HG03045 (cell line): ENCODE results near the gene TGFB2.

Experiments
- ATAC-seq: cut with Tn5 transposase; IDR thresholded peaks from one replicate; pipeline ENCODE4 v1.9.1; 2021; ENCODE audit warnings: mild to moderate bottlenecking, moderate library complexity; ENCODE audit not compliant: unreplicated experiment

Gene TGFB2

DNA sequence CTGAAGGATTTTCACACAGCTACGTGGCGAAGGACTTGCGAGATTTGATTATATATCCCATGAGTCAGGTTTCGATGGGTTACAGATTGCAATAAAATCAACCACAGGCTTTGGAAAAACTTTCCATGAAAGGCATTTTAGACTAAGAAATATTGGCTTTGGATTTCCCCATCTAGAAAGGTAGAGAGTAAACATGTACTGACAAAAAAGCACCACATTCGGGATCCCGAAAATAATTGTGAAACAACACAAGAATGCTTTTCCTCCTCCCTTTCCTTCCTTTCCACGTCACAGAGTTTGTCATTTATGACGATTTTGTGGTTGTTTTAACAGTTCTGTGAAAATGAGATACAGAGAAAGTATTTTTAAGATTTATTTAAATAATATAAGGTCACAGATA lies 38.5 kb downstream of the TGFB2 start:
- ATAC-seq: no peak

DNA sequence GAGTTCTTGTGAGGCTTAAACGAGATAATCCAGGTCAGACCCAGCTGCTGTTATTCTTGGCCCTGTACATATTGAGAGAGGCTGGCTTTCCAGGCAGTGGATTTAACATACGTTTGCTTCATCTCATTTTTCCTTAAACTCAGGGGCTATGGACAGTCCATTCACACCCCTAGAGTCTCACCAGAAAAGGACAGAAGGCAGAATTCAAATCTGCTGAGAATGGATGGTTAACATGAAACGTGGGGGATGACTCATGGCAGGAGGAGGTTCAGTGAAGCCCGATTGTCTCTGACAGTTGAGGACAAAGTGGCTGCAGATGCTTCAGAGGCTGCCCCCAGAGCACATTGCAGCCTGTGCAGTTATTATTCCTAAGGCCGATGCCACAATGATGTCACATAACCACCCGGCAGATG lies 39.5 kb downstream of the TGFB2 start:
- ATAC-seq: no peak

DNA sequence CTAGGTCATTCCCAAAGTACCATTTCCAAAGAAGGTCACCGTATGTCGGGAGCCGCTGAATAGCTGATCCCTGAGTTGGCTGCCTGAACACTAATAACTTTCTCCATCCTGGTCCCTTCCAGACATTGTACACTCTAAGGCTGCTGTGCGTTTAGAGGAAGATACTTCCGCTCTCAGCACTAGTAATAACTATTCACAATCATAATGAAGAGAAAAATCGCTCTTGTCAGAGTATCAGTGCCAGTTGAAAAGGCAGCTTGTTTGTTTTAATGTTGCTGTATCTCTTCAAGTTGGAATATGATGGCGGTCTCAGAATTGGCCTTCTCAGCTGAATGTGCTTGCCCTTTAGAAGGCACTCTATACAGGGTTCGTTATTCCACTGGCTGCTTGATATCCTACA lies 43.5 kb downstream of the TGFB2 start:
- ATAC-seq: no peak

DNA sequence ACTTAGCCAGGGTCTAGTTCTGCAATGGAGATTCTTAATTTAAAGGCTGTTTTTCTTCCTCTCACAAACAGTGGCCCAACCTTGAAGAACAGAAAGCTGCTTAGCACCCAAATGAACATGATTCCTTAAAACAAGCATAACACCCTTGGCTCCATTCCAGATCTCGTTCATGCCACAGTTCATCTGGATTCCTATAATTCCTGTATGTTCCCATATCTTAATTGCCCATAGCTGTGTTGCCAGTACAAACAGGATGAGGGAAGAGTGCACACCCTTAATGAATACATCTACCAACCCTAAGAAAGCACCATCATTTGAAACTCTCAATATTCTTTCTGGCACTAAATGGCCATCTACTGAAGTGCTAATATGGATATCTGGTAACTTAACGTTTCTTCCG lies 45.5 kb downstream of the TGFB2 start:
- ATAC-seq: no peak

DNA sequence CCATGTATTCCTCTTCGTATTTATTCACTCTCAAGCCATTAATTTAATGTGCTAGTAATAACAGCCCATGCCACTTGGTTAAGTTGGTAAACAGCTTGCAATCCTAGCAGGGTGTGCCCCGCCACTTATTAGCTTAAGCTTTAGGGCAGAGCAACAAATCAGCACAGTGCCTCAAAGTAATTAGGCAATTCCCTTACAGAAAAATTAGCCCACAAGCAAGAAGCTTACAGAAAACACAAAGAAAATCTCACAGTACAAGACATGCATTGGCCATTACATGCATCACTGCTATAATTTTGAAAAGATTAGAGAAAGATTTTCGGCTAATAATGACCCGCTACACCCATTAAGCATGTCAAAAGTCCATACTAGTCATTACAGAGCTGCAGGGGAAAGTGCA lies 47.6 kb downstream of the TGFB2 start:
- ATAC-seq: no peak

DNA sequence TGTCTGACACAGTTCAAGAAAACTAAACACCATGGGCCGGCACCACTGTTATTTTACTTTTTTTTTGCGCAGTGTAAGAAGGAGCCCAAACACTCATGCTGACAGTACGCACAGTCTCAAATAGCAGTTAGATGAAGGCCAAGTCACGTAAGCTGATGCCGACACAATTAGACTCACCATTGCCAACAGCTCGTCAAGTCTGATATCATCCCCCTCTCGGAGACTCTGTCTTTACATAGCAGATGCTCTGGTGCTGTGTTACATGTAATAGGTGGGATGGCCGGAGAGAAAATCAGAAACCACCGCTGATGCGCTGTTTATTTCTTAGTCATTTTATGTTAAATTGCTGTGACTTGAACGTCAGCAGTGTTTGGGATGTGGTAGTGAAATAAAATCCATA lies 49.3 kb downstream of the TGFB2 start:
- no peak for ATAC-seq

DNA sequence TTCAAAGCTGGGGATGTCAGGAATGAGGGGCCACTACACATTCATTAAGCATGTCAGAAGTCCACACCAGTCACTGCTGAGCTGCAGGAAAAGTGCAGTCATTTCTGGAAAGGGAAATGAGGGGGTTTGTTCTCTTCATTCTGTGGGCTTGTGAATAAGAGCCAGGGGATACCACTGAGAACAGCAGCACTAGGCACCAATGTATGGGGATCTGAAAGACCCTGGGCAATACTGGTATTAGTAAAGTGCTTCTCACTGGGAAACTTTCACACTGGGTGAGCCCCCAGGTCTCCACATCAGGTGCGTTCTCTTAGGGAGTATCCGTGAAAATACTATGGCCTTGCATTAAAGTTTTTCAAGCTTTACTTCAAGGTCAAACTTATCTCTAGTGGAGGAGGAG lies 49.9 kb downstream of the TGFB2 start:
- ATAC-seq: no peak

DNA sequence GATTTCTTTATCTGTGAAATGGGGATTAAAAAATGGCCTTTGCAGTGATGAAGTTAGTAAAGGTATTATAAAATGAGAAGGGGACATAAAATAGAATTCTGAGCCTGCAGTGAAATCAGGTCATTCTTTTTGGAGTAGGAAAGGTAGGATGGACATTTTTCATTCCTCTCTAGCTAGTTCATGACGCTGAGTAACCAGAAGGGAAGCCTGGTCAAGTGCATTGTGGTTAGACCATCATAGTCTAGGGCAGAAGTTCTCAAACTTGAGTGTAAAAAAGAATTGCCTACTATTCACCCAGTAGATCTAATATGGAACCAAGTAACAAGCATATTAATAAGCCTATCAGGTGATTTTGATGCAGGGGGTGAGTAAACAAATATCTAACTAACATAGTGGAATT lies 50.8 kb downstream of the TGFB2 start:
- no peak for ATAC-seq

DNA sequence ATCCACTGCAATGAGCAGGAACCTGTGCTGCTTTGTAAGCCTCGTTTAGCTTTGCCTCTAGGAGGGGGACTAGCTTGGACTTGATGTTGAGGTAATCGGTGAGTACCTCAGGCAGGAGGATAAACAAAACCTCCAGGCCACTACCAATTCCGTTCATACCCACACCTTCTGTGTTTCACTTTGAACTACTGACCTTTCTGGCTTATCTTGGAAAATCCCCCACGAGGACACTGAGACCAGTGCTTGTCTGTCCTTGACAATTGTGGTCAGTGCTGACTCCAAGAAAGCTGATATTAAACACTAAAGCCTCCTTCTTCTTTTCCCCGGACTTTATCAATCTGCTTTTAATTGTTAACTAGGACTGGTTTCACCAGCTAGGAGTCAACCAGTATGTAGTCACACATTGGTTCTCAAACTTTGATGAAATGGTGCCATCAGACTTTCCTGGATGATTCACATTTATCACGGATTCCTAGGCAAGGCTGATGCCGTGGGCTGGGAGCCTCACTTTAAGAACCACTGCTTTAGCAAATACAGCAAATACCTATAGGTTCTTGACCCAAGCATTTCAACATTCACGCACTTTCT lies 52.7 kb downstream of the TGFB2 start:
- no peak for ATAC-seq

DNA sequence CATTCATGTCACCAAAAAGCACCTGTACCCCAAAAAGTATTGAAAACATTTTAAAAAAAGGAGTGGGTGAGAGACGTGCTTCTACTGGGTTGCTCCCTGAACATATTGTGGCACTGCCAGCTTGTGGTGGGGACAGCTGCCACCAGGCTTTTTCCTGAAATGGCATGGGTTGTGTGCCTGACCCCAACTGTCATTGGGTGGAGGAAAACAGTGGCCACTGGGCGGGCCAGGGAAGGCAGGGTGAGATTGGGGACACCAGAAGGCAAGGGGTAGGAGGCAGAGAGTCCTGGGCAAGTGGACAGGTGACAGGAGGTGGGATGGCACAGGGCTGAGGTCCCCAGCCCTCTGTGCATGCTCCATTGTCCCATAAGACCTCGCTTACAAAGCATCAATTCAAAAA lies 55.5 kb downstream of the TGFB2 start:
- no peak for ATAC-seq

DNA sequence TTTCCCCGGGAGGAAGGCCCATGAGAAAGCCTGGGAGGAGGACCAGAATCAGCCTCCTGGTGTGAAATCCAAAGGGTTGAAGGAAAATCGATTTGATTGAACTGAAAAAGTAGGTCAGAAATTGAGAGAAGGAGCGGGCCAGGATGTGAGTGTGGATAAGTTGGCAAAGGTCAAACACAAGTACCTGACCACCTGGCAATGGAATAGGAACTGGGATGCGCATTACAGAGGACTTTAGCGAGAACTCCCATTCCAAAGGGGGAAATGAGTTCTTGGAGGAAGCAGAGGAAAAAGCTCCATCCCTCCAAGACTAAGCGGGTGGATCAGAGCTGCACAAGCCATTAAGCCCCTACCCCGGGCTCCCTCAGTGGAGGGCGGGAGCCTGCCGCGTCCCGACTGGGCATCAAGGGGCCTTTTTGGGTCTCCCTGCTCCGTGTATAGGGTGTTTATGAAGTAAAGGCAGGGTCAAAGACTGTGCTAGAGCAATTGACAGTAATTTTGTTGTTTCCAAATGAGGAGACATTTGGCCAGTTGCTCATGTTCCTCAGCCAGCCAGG lies 56.4 kb downstream of the TGFB2 start:
- ATAC-seq: no peak

DNA sequence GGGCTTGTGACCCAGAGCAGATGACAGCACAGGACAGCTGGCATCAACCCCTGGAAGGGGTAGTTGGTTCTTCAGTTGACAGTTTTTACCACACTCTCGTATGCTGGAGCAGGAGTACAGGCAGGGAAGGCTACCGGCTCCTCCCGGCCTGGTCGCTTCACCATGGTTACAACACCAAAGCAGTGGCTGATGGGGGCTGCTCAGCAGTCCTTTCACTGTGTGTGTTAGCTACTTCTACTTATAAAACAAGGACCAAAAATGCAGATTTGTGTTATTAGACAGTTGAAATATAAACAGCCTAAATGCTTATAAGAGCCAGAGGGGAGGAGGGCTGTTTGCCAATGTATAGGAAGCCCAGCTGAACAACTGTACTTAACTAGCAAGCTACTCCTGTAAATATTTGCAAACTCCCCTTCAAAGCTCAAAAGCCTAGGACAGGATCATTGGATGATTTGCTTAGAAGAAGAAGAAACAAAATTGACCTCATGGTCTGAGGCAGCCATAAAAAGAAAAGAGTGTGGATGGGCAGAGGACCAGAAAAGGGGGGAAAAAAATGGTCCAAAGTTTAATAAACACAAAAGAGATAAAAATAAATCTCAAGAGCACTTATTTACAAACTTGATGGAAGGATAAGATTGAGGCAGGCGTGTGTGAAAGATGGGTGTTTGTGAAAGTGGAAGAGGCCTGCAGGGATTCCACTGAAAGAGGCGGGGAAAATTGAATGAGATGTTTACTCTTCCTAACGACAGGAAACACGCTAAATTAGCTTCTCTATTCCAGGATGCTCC lies 57.1 kb downstream of the TGFB2 start:
- ATAC-seq: no peak

DNA sequence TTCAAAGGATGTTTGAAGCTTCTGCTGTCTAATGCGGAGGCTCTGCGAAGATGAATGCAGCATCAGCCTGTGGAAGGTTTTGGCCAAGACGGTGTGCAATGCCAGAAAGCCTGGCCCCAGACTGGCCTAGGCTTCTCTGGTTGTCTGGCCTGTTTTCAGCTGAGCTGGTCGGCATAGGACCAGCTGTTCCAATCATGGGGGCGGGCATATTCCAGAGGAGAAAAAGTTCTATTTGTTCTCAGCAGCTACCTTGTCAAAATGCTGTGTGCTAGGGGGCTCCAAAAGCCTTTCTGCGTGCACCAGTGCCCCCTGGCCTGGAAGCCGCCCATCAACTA lies 57.6 kb downstream of the TGFB2 start:
- ATAC-seq: no peak

DNA sequence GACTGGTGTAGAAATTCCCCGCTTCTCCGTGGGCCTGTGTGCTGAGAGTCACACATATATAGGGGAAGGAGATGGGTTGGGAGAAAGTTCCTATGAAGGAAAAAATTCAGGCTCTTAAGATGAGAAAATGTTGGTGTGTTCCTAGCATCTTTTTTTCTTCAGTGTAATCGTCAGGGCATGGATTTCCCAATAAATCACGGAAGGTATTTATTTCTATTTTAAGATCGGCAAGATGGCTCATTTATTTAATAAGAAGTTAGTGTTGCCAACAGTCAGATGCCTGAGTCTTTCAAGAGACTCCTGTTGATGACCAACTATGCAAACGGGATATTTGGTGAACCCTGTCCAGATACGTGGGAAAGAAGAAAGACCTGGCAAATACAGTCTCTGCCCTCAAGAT lies 58.2 kb downstream of the TGFB2 start:
- no peak for ATAC-seq

DNA sequence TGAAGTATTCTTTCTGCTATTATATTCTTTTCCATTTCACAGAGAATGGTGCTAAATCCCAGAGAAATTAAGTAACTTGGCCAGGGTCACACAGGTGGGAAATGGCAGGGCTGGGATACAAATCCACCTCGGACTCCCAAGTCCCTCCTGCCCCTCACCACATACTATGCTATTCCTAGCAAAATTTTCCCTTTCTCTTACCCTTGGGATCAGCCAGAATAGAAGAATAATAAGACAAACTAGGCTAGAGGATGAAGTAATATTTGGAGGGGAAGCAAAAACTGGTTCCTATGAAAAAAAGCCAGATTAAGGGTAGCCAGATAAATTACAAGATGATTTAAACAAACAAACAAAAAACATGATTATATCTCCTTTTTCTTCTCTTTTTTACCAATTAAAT lies 62.5 kb downstream of the TGFB2 start:
- no peak for ATAC-seq

DNA sequence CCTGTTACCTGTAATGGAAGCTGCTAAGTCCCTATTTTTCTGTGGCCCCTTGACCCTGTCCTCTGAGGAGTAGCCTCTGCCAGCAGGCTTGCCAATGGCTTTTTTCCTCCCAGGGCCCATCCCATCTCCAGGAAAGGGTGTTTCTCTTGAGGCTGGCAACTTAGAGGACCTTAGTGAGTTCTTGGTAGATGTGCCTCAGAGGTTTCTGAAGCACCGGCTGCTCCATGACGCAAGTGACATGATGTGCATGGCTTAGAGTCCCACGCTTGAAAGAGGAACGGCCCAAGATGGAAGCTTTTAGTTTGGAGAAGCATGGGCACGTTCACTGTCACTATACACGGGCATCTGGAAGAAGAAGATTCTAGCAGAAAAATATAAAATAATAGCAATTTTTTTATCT lies 63.0 kb downstream of the TGFB2 start:
- no peak for ATAC-seq

DNA sequence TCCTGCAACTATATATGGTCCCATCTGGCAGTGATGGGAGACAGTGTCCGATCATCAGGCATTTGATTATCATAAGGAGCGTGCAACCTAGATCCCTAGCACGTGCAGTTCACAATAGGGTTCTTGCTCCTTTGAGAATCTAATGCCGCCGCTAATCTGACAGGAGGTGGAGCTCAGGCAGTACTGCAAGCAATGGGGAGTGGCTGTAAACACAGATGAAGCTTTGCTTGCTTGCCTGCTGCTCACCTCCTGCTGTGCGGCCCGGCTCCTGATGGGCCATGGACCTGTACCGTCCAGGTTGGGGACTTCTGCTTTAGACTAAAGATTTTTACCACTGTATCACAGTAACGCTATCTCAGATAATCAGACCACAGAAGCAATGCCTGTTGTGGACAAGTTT lies 63.8 kb downstream of the TGFB2 start:
- ATAC-seq: no peak

DNA sequence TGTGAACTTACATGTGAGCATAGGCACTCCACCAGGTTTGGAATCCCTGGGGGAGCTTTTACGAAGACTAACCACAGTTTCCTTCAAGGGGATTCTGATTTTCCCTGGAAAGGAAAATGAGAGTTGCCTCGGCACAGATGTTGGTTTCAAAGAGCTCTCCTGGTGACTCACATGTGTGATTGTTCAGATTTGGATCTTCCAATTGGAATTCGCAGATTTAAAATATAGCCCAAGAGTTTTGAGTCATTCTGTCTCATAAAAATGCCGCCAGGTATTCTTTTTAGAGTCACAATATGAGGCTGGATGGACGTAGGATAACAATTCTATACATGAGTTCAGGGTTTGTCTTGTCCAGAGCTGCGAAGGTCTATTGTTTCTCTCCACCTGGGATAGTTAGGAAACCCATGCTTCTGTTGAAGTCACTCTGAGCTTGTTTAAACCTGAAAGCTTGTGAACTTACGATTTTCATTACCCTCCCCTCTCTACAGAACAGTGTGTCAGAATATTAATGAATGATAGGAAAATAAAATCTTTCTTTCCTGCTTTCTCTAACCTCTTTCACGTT lies 64.9 kb downstream of the TGFB2 start:
- no peak for ATAC-seq

DNA sequence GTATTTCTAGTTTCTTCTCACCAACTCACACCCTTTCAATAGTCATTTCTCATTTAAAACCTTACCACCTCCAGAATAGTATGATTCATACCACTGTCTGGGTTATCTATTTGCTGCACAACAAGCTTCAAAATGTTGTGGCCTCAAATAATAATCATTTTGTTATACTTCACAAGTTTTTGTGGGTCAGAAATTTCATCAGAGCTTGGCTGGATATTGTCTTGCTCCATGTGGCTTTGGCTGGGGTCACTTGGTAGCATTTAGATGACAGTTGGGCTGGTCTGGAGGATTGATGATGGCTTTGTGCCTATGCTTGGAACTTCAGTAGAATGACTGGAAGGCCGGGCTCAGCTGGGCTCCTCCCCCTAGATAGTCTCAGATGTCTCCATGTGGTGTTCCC lies 66.0 kb downstream of the TGFB2 start:
- no peak for ATAC-seq

DNA sequence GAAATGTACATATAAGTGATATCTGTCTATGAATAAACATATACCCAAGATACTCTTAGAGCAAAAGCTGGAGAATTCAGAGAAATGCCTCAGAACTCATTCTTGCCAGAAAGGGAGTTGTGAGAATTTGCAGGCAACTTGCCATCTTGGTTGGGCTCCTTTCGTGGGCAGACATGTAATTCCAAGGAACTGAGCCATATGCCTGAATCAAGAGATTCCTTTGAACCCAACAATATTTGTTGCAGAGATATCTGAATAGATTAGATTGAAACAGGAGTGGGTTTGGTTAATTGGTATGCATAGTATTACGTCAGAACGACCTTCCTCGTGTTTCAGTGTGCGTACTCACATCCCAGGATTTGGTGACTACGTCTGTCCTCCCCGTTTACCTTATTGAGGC lies 67.0 kb downstream of the TGFB2 start:
- no peak for ATAC-seq

DNA sequence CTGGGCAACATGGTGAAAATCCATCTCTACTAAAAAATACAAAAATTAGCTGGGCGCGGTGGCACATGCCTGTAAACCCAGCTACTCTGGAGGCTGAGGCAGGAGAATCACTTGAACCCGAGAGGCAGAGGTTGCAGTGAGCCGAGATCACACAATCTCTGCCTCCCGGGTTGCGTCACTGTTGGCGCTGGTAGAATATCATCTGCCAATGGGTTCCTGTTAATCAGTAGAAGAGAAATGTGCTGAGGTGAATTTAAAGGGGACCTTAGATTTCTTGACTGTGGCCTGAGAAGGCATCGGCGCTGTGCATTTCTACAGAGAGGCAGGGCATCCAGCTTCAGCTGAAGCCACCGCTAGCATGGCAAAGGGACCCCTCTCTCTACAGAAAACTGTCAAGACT lies 68.0 kb downstream of the TGFB2 start:
- no peak for ATAC-seq

DNA sequence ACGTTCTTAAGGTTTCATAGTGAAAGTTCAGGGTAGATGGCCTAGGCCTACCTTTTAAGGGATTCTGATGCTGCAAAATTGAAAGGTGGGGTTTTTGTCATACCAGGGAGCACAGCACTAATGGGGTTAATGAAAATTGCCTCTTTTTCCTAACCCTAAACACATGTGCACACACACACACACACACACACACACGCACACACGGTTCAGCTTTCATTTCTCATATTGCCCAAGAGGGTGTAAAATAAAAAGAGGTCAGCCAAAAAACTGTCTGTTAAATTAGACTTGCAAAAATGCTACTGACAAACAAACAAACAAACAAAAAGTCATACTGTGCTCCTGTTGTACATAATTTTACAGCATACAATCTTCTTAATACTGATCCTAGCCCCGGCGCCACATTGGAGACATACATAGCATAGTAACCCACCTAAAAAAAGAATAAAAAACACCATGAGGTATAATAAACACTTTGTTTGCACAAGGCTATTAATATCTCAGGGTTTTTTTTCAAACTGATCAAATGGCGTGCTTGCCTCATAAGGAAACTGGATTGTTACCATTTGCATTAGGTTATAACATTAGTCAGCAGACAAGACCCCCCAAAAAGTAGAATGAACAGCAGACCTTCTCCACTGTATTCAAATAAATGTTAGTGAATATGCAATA lies 69.1 kb downstream of the TGFB2 start:
- no peak for ATAC-seq
